GM10248 (cell line): Measurements from ENCODE around the gene SLC35E3.

Source experiments
- CTCF ChIA-PET: fragments of 300-600 bp; sonication (Branson Sonifier 250); formaldehyde crosslinking; extraction: SDS; loops from one replicate; lab custom pipeline; 2021; ENCODE audit warnings: antibody characterized with exemption; lab: Yijun Ruan, JAX
- POLR2A ChIA-PET: fragments of 350-650 bp; sonication (Branson Sonifier 250); formaldehyde crosslinking; extraction: SDS; loops from one replicate; lab custom pipeline; 2020; ENCODE audit warnings: antibody characterized with exemption; lab: Yijun Ruan, JAX
- DNase-seq: peaks from one replicate; pipeline ENCODE4 v3.0.0; 2012; ENCODE audit errors: extremely low spot score
- TF ChIP-seq, protein P1 (sequence below): IDR thresholded peaks from 2 replicates; pipeline ENCODE4 v1.5.1; 2012; ENCODE audit warnings: mild to moderate bottlenecking, low read depth; ENCODE audit errors: extremely low read depth, missing control alignments, control extremely low read depth

Gene SLC35E3

DNA sequence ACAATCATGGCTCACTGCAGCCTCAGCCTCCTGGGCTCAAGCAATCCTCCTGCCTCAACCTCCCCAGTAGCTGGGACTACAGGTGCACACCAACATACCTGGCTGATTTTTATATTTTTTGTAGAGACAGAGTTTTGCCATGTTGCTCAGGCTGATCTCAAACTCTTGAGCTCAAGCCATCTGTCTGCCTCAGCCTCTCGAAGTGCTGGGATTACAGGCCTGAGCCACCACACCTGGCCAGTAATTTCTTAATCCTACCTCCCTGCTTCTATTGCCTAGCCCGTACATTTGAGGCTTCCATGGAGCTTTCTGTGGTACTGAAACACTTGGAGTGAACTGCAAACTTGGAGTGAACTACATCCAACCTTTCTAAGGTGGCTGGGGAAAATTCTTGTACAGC, 20.7 kb downstream of the SLC35E3 start:
- DNase-seq: no peak
- POLR2A ChIA-PET: interaction anchor here (0.7 kb wide), 1 partner anchor 20 kb away, joined by 7 read pairs; no protein-coding TSS in a partner anchor
- CTCF ChIA-PET: no interaction called here
- TF ChIP-seq, protein P1, sequence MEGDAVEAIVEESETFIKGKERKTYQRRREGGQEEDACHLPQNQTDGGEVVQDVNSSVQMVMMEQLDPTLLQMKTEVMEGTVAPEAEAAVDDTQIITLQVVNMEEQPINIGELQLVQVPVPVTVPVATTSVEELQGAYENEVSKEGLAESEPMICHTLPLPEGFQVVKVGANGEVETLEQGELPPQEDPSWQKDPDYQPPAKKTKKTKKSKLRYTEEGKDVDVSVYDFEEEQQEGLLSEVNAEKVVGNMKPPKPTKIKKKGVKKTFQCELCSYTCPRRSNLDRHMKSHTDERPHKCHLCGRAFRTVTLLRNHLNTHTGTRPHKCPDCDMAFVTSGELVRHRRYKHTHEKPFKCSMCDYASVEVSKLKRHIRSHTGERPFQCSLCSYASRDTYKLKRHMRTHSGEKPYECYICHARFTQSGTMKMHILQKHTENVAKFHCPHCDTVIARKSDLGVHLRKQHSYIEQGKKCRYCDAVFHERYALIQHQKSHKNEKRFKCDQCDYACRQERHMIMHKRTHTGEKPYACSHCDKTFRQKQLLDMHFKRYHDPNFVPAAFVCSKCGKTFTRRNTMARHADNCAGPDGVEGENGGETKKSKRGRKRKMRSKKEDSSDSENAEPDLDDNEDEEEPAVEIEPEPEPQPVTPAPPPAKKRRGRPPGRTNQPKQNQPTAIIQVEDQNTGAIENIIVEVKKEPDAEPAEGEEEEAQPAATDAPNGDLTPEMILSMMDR: no peak

DNA sequence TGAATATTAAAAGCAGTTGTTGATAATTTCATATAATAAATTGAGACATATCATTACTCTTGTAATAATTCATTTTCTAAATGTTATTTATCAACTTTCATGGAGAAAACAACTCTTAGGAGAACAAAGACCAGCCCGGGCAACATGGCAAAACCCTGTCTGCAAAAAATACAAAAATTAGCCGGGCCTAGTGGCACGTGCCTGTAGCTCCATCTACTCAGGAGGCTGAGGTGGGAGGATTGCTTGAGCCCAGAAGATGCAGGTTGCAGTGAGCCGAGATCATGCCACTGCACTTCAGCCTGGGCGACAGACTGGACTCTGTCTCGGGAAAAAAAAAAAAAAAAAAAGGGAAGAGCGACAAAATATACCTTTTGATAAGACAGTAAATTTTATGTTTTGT, 21.2 kb downstream of the SLC35E3 start:
- TF ChIP-seq, protein P1: no peak
- no peak for DNase-seq
- ChIA-PET CTCF (no interaction called here), POLR2A (interaction anchor here (0.7 kb wide), 1 partner anchor 21 kb away, joined by 7 read pairs; no protein-coding TSS in a partner anchor)

DNA sequence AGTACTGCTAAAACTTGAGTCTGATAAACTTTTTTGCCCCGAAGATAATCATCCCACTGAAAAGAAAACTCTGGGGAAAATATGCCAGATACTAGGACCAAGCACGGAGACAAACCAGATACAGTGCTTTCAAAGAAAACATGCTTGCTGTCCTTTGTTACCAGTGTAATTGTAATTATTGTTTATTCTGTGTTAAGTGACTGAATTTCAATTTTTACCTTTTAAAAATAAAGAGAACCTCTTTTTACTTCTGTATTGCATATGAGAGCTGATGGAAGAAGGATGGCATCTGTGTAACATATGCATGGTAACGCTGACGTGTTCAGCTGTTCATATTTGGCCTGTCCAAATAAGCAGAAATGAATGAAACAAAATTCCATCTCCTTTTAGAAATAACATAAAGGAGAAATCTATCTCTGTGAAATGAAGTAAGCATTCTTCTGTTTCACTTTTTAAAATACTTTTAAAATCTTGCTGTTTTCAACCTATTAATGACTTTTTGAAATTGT, 22.5 kb downstream of the SLC35E3 start:
- no peak for DNase-seq
- TF ChIP-seq, protein P1: no peak
- CTCF ChIA-PET: no interaction called here
- POLR2A ChIA-PET: no interaction called here

DNA sequence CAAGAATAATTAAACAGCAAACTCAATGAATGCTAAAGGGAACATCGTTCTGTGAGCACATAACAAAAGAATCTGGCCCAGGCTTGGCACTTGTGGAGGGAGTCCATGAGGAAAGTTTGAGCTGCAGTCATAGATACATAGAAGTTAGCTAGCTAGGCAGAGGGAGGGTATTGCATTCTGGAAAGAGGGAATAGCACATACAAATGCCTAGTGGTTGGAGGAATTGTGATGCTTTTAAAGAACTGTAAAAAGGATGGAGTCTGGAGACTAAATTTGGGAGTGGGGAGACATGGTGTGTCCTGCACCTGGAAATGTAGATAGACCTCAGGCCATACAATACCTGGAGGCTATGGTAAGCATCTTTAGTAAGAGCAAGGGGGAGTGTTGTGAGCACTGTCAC, 24.0 kb downstream of the SLC35E3 start:
- TF ChIP-seq, protein P1: no peak
- ChIA-PET POLR2A (no interaction called here), CTCF (interaction anchor here (1.0 kb wide), 1 partner anchor 14 kb away, joined by 3 read pairs; no protein-coding TSS in a partner anchor)
- no peak for DNase-seq

DNA sequence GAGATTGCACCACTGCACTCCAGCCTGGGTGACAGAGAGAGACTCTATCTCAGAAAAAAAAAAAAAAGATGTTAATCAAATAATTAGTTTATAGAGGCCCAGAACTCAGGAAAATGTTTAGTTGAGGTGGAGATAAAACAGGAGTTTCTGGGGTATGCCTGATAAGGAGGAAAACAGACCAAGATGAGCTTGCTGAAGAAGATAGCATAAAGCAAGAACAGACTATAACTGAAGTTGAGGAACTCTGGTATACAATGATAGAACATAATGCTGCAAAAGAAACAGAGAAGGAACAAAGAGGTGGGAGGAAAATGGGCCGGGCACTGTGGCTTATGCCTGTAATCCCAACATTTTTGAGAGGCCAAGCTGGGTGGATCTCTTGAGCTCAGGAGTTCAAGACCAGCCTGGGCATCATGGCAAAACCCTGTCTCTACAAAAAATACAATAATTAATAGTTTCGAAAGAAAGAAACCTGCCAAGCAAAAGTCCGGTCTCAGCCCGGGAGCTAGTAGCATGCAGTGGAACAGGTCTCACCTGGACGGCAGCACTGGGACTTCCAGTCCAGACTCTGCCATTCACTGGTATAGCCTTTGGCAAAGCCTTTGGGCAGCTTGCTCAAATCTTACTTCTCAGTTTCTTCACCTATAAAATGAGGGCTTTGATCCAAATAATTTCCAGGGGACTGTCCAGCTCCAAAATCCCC, 25.4 kb downstream of the SLC35E3 start:
- TF ChIP-seq, protein P1: no peak
- ChIA-PET CTCF (interaction anchor here (1.6 kb wide), 1 partner anchor 11 kb away, joined by 6 read pairs; no protein-coding TSS in a partner anchor), POLR2A (no interaction called here)
- no peak for DNase-seq

DNA sequence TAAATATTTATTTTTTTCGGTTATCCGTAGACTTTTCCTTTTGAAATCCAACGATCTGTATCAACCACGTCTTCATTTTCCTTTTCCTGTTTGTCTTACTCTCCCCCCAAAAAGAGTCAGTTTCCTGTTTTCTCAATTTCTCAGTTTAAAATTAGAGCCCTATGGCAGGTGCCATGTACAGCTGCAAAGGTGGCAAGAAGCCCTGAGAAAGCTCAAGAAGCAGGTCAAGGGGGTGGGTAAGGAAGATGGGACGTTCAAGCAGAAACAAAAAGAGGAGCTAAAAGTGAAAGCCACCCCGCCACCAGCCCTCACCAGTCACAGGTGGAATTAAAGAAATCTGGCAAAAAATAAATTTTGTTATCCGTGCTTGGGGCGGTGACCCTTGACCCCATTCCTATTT, 26.7 kb downstream of the SLC35E3 start:
- ChIA-PET POLR2A (no interaction called here), CTCF (interaction anchor here (1.0 kb wide), 1 partner anchor 8 kb away, joined by 3 read pairs; no protein-coding TSS in a partner anchor)
- DNase-seq: peak; percentile 38
- TF ChIP-seq, protein P1: no peak
